Measurements from ENCODE around the gene FSTL5.

The FSTL5 gene

GRCh38 chr4:162170509-162170908 lies 6.7 kb upstream of the FSTL5 start:
- Histone ChIP-seq H3K4me3 (ENCODE audit: low read length in 2 of 2) (no peak overlapping the region), H3K4me2 (ENCODE audit: insufficient read depth, low read length, poor library complexity, severe bottlenecking) (no peak overlapping the region), H2BK15ac (ENCODE audit: low read length) (no peak overlapping the region), H3K36me3 (replicated peaks in 1 of 2; ENCODE audit: control insufficient read depth in 2 of 2, insufficient read depth in 2 of 2, low read length in 2 of 2) (no peaks in the 10 kb centered on the region), H2BK12ac (ENCODE audit: low read length) (no peak overlapping the region), H3K79me1 (ENCODE audit: low read depth, low read length) (no peaks in the 10 kb centered on the region), H3K23ac (ENCODE audit: low read depth, low read length, poor library complexity) (no peak overlapping the region), H2BK120ac (ENCODE audit: low read depth, low read length) (no peak overlapping the region), H3K4me1 (ENCODE audit: control insufficient read depth in 2 of 2, insufficient read depth in 1 of 2, low read depth in 1 of 2, low read length in 2 of 2) (peaks cover 0 to 2% of the 10 kb centered on the region in 2 donors), H4K8ac (ENCODE audit: low read depth, low read length) (no peak overlapping the region), H3K27ac (replicated peaks; ENCODE audit: low read length) (no peak overlapping the region), H3K14ac (ENCODE audit: low read length) (no peak overlapping the region), H3K9me3 (replicated peaks in 1 of 2; ENCODE audit: control insufficient read depth in 2 of 2, insufficient read depth in 1 of 2, low read depth in 1 of 2, low read length in 2 of 2) (no peaks in the 10 kb centered on the region), H3K27me3 (ENCODE audit: control insufficient read depth in 3 of 3, insufficient read depth in 3 of 3, low read depth in 1 of 3, low read length in 3 of 3) (no peaks in the 10 kb centered on the region), H2AK5ac (ENCODE audit: low read depth, low read length) (no peak overlapping the region), H3K9ac (ENCODE audit: low read depth, low read length, poor library complexity) (no peak overlapping the region), H2AFZ (ENCODE audit: low read length) (no peak overlapping the region), H2BK5ac (ENCODE audit: low read length) (no peak overlapping the region), H3K18ac (ENCODE audit: low read length) (no peak overlapping the region), H3K4ac (ENCODE audit: low read length) (no peak overlapping the region), H4K91ac (ENCODE audit: low read depth, low read length, poor library complexity) (no peak overlapping the region)
- no peak for DNase-seq (ENCODE audit: low spot score)
- no CpG with 5 or more reads among the region's 3 CpGs for WGBS, 2 donors (ENCODE audit: extremely low coverage in 2 of 2, insufficient read length in 2 of 2, insufficient replicate concordance in 1 of 2)

- H3K79me1 ChIP-seq (ENCODE audit: low read depth, low read length): no peaks in the 10 kb centered on the region
- no peaks in the 10 kb centered on the region for H3K9me3 ChIP-seq (replicated peaks in 1 of 2; ENCODE audit: control insufficient read depth in 2 of 2, insufficient read depth in 1 of 2, low read depth in 1 of 2, low read length in 2 of 2)
- H2AFZ ChIP-seq (ENCODE audit: low read length): peak overlapping the region; percentile 93
- no peak overlapping the region for H2BK12ac ChIP-seq (ENCODE audit: low read length)
- H3K14ac ChIP-seq (ENCODE audit: low read length): no peak overlapping the region
- H3K4me1 ChIP-seq (ENCODE audit: control insufficient read depth in 2 of 2, insufficient read depth in 1 of 2, low read depth in 1 of 2, low read length in 2 of 2): peaks cover 0 to 7% of the 10 kb centered on the region in 2 donors
- H3K27ac ChIP-seq (replicated peaks; ENCODE audit: low read length): no peak overlapping the region
- H3K4ac ChIP-seq (ENCODE audit: low read length): no peak overlapping the region
- H2BK5ac ChIP-seq (ENCODE audit: low read length): no peak overlapping the region
- no peak overlapping the region for H3K9ac ChIP-seq (ENCODE audit: low read depth, low read length, poor library complexity)
- H2AK5ac ChIP-seq (ENCODE audit: low read depth, low read length): no peak overlapping the region
- no peak overlapping the region for H3K18ac ChIP-seq (ENCODE audit: low read length)
- no peak overlapping the region for H4K91ac ChIP-seq (ENCODE audit: low read depth, low read length, poor library complexity)
- H3K27me3 ChIP-seq (ENCODE audit: control insufficient read depth in 3 of 3, insufficient read depth in 3 of 3, low read depth in 1 of 3, low read length in 3 of 3): no peaks in the 10 kb centered on the region
- no peak overlapping the region for H3K4me2 ChIP-seq (ENCODE audit: insufficient read depth, low read length, poor library complexity, severe bottlenecking)
- DNase-seq (ENCODE audit: low spot score): no peak
- no peaks in the 10 kb centered on the region for H3K36me3 ChIP-seq (replicated peaks in 1 of 2; ENCODE audit: control insufficient read depth in 2 of 2, insufficient read depth in 2 of 2, low read length in 2 of 2)
- no peak overlapping the region for H4K8ac ChIP-seq (ENCODE audit: low read depth, low read length)
- H3K4me3 ChIP-seq (ENCODE audit: low read length in 2 of 2): peak overlapping the region in 1 of 2 donors; percentile 64
- H2BK15ac ChIP-seq (ENCODE audit: low read length): no peak overlapping the region
- H2BK120ac ChIP-seq (ENCODE audit: low read depth, low read length): no peak overlapping the region
- H3K23ac ChIP-seq (ENCODE audit: low read depth, low read length, poor library complexity): no peak overlapping the region
Measured at GRCh38 chr4:162164906-162165510, 1.2 kb upstream of the FSTL5 start.

DNA sequence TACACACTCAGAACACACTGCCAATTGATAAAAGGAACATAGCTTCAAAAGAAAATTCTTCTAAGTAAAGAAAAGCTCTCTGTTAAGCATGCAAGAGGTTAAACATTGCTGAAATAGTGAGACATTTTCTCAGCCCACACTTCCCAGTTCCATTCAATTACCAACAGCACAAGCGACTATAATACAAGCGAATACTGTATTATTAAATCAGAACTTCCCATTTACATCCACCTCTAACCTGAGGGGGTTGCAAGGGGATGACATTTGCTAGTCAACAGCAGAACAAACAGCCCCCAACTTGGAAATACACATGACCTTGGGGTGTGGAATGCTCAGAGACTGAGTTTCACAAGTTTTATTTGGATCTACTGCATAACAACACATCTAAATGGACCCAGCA lies 1.1 kb downstream of the FSTL5 start:
- H2AK5ac ChIP-seq (ENCODE audit: low read depth, low read length): no peak overlapping the region
- no peaks in the 10 kb centered on the region for H3K36me3 ChIP-seq (replicated peaks in 1 of 2; ENCODE audit: control insufficient read depth in 2 of 2, insufficient read depth in 2 of 2, low read length in 2 of 2)
- no peaks in the 10 kb centered on the region for H3K9me3 ChIP-seq (replicated peaks in 1 of 2; ENCODE audit: control insufficient read depth in 2 of 2, insufficient read depth in 1 of 2, low read depth in 1 of 2, low read length in 2 of 2)
- no peak overlapping the region for H3K4ac ChIP-seq (ENCODE audit: low read length)
- peaks cover 0 to 7% of the 10 kb centered on the region in 2 donors for H3K4me1 ChIP-seq (ENCODE audit: control insufficient read depth in 2 of 2, insufficient read depth in 1 of 2, low read depth in 1 of 2, low read length in 2 of 2)
- H3K79me1 ChIP-seq (ENCODE audit: low read depth, low read length): no peaks in the 10 kb centered on the region
- H3K23ac ChIP-seq (ENCODE audit: low read depth, low read length, poor library complexity): no peak overlapping the region
- WGBS, 2 donors (ENCODE audit: extremely low coverage in 2 of 2, insufficient read length in 2 of 2, insufficient replicate concordance in 1 of 2): no CpG with 5 or more reads among the region's 2 CpGs
- no peak overlapping the region for H3K4me2 ChIP-seq (ENCODE audit: insufficient read depth, low read length, poor library complexity, severe bottlenecking)
- no peak overlapping the region for H3K14ac ChIP-seq (ENCODE audit: low read length)
- H3K4me3 ChIP-seq (ENCODE audit: low read length in 2 of 2): no peak overlapping the region
- no peak overlapping the region for H3K18ac ChIP-seq (ENCODE audit: low read length)
- no peak overlapping the region for H4K8ac ChIP-seq (ENCODE audit: low read depth, low read length)
- no peak overlapping the region for H3K9ac ChIP-seq (ENCODE audit: low read depth, low read length, poor library complexity)
- H3K27ac ChIP-seq (replicated peaks; ENCODE audit: low read length): no peak overlapping the region
- H2BK15ac ChIP-seq (ENCODE audit: low read length): no peak overlapping the region
- no peak overlapping the region for H2BK120ac ChIP-seq (ENCODE audit: low read depth, low read length)
- H2BK5ac ChIP-seq (ENCODE audit: low read length): no peak overlapping the region
- no peak overlapping the region for H4K91ac ChIP-seq (ENCODE audit: low read depth, low read length, poor library complexity)
- H3K27me3 ChIP-seq (ENCODE audit: control insufficient read depth in 3 of 3, insufficient read depth in 3 of 3, low read depth in 1 of 3, low read length in 3 of 3): no peaks in the 10 kb centered on the region
- DNase-seq (ENCODE audit: low spot score): no peak
- no peak overlapping the region for H2AFZ ChIP-seq (ENCODE audit: low read length)
- H2BK12ac ChIP-seq (ENCODE audit: low read length): no peak overlapping the region

- Histone ChIP-seq H2AK5ac (ENCODE audit: low read depth, low read length) (no peak overlapping the region), H3K4me3 (ENCODE audit: low read length in 2 of 2) (no peak overlapping the region), H4K8ac (ENCODE audit: low read depth, low read length) (no peak overlapping the region), H3K18ac (ENCODE audit: low read length) (no peak overlapping the region), H3K79me1 (ENCODE audit: low read depth, low read length) (no peaks in the 10 kb centered on the region), H2BK15ac (ENCODE audit: low read length) (no peak overlapping the region), H3K23ac (ENCODE audit: low read depth, low read length, poor library complexity) (no peak overlapping the region), H4K91ac (ENCODE audit: low read depth, low read length, poor library complexity) (no peak overlapping the region), H3K4me2 (ENCODE audit: insufficient read depth, low read length, poor library complexity, severe bottlenecking) (no peak overlapping the region), H3K9ac (ENCODE audit: low read depth, low read length, poor library complexity) (no peak overlapping the region), H3K4ac (ENCODE audit: low read length) (no peak overlapping the region), H3K4me1 (ENCODE audit: control insufficient read depth in 2 of 2, insufficient read depth in 1 of 2, low read depth in 1 of 2, low read length in 2 of 2) (no peaks in the 10 kb centered on the region), H2BK120ac (ENCODE audit: low read depth, low read length) (no peak overlapping the region), H3K14ac (ENCODE audit: low read length) (no peak overlapping the region), H2BK5ac (ENCODE audit: low read length) (no peak overlapping the region), H3K36me3 (replicated peaks in 1 of 2; ENCODE audit: control insufficient read depth in 2 of 2, insufficient read depth in 2 of 2, low read length in 2 of 2) (no peaks in the 10 kb centered on the region), H3K27ac (replicated peaks; ENCODE audit: low read length) (no peak overlapping the region), H3K9me3 (replicated peaks in 1 of 2; ENCODE audit: control insufficient read depth in 2 of 2, insufficient read depth in 1 of 2, low read depth in 1 of 2, low read length in 2 of 2) (no peaks in the 10 kb centered on the region), H3K27me3 (ENCODE audit: control insufficient read depth in 3 of 3, insufficient read depth in 3 of 3, low read depth in 1 of 3, low read length in 3 of 3) (no peaks in the 10 kb centered on the region), H2BK12ac (ENCODE audit: low read length) (no peak overlapping the region), H2AFZ (ENCODE audit: low read length) (no peak overlapping the region)
- DNase-seq (ENCODE audit: low spot score): no peak
- no CpG with 5 or more reads among the region's 2 CpGs for WGBS, 2 donors (ENCODE audit: extremely low coverage in 2 of 2, insufficient read length in 2 of 2, insufficient replicate concordance in 1 of 2)
Measured at GRCh38 chr4:162157241-162157640, 6.6 kb downstream of the FSTL5 start.

Data from neuronal stem cell (in vitro differentiated cells).